Measurements from ENCODE around the gene SHB. TPM values are rescaled to one million over a fixed set of nuclear protein-coding genes. Genes with fewer than 3 reads are reported as not detected.

SHB gene
- total RNA-seq, 1 experiment from 2014 or later, result 20.7 TPM

DNA sequence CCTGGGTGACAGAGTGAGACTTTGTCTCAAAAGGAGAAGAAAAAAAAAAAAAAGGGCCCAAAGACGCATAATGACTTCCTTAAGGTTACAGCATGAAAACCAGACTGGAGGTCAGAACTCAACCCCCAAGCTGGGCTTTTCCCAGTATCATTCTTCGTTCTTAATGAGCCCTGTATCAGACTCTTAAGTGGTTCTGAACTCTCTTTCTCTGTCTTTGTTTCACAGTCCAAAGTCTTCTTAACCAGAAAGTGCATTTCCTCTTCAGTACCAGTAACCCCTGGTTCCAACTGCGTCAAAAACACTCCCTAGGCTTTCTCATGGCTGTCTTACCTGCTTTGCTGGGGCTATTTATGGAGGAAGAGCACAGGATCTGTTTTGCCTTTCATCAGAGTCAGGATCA lies 38.4 kb upstream of the SHB start:
- H3K9me3 ChIP-seq (ENCODE audit: low read depth, low read length, poor library complexity, severe bottlenecking), result no peaks in the 10 kb centered on the region
- BruUV-seq (replicated peaks), result no TSS peak
- ChIA-PET CTCF (interaction anchor here (0.7 kb wide), 1 partner anchor 548 kb away, joined by 4 read pairs; no protein-coding TSS in a partner anchor), POLR2A (ENCODE audit: low non-redundant PET) (no interaction called here)
- intact Hi-C loops (cut with micrococcal nuclease; ENCODE audit: unreplicated experiment), result loop anchor here (10.0 kb wide), 1 partner anchor 63 kb away; no protein-coding TSS in a partner anchor
- H3K4me3 ChIP-seq (ENCODE audit: low read depth, low read length, poor library complexity, severe bottlenecking), result no peak overlapping the region
- TF ChIP-seq EZH2 (IDR thresholded peaks at IDR 0.05; ENCODE audit: borderline replicate concordance, low read depth, low read length, poor library complexity, severe bottlenecking), result no peak
- TF ChIP-seq, protein P1, sequence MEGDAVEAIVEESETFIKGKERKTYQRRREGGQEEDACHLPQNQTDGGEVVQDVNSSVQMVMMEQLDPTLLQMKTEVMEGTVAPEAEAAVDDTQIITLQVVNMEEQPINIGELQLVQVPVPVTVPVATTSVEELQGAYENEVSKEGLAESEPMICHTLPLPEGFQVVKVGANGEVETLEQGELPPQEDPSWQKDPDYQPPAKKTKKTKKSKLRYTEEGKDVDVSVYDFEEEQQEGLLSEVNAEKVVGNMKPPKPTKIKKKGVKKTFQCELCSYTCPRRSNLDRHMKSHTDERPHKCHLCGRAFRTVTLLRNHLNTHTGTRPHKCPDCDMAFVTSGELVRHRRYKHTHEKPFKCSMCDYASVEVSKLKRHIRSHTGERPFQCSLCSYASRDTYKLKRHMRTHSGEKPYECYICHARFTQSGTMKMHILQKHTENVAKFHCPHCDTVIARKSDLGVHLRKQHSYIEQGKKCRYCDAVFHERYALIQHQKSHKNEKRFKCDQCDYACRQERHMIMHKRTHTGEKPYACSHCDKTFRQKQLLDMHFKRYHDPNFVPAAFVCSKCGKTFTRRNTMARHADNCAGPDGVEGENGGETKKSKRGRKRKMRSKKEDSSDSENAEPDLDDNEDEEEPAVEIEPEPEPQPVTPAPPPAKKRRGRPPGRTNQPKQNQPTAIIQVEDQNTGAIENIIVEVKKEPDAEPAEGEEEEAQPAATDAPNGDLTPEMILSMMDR (conservative IDR thresholded peaks at IDR 0.05; ENCODE audit: low read depth, low read length), result no peak
- no peaks in the 10 kb centered on the region for H3K27me3 ChIP-seq (replicated peaks; ENCODE audit: insufficient read depth, low read depth, low read length, poor library complexity)
- no peak overlapping the region for H3K27ac ChIP-seq (ENCODE audit: low read depth, low read length, poor library complexity, severe bottlenecking)
- DNase-seq (ENCODE audit: low spot score), result no peak
- no peaks in the 10 kb centered on the region for H3K36me3 ChIP-seq (ENCODE audit: insufficient read depth, low read length, poor library complexity, severe bottlenecking)
- no peaks in the 10 kb centered on the region for H3K4me1 ChIP-seq (ENCODE audit: insufficient read depth, low read length, poor library complexity, severe bottlenecking)

DNA sequence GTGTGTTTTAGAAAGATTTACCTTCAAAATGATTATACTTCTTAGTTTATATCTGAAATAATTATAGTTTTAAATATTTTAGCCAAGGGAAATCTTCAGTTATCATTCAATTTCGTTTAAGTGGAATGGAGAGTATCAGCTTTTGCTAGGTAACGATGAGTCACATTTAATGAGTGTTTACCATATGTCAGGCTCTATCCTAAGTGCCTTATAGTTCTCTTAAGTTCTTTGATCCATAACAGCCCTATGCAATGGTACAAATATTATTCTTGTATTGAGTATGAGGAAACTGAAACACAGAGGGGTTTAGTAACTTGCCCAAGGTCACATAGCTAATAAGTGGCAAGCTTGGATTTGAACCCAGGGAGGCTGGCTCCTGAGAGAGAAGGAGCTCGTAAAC lies 37.5 kb upstream of the SHB start:
- intact Hi-C loops (cut with micrococcal nuclease; ENCODE audit: unreplicated experiment), result loop anchor here (10.0 kb wide), 1 partner anchor 62 kb away; no protein-coding TSS in a partner anchor

DNA sequence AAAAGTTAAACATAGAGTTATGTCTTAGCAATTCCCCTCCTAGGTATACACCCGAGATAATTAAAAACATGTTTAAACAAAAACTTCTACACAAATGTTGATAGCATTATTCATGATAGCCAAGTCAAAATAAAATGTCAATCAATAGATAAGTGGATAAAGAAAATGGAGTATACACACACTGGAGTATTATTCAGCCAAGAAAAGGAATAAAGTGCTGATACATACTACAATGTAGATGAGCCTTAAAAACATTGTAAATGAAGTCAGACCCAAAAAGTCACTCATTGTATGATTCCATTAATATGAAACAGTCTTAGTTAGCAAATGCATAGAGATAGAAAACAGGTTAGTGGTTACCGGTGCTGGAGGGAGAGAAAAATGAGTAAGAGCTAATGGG lies 34.3 kb upstream of the SHB start:
- POLR2A ChIA-PET (ENCODE audit: low non-redundant PET), result no interaction called here
- Histone ChIP-seq H3K36me3 (ENCODE audit: insufficient read depth, low read length, poor library complexity, severe bottlenecking) (no peaks in the 10 kb centered on the region), H3K9me3 (ENCODE audit: low read depth, low read length, poor library complexity, severe bottlenecking) (no peaks in the 10 kb centered on the region), H3K4me3 (ENCODE audit: low read depth, low read length, poor library complexity, severe bottlenecking) (no peak overlapping the region), H3K27ac (ENCODE audit: low read depth, low read length, poor library complexity, severe bottlenecking) (no peak overlapping the region), H3K4me1 (ENCODE audit: insufficient read depth, low read length, poor library complexity, severe bottlenecking) (no peaks in the 10 kb centered on the region), H3K27me3 (replicated peaks; ENCODE audit: insufficient read depth, low read depth, low read length, poor library complexity) (peaks cover 22% of the 10 kb centered on the region)
- no peak for DNase-seq (ENCODE audit: low spot score)
- BruUV-seq (replicated peaks), result no TSS peak
- CTCF ChIA-PET, result no interaction called here
- intact Hi-C loops (cut with micrococcal nuclease; ENCODE audit: unreplicated experiment), result loop anchor here (10.0 kb wide), 1 partner anchor 59 kb away; no protein-coding TSS in a partner anchor
- TF ChIP-seq, protein P1 (conservative IDR thresholded peaks at IDR 0.05; ENCODE audit: low read depth, low read length), result no peak
- no peak for TF ChIP-seq EZH2 (IDR thresholded peaks at IDR 0.05; ENCODE audit: borderline replicate concordance, low read depth, low read length, poor library complexity, severe bottlenecking)

More for the DNA sequence above, 37.5 kb upstream of the SHB start:
- POLR2A ChIA-PET (ENCODE audit: low non-redundant PET), result no interaction called here
- no peak overlapping the region for H3K4me3 ChIP-seq (ENCODE audit: low read depth, low read length, poor library complexity, severe bottlenecking)
- H3K36me3 ChIP-seq (ENCODE audit: insufficient read depth, low read length, poor library complexity, severe bottlenecking), result no peaks in the 10 kb centered on the region
- CTCF ChIA-PET, result interaction anchor here (0.7 kb wide), 1 partner anchor 549 kb away, joined by 4 read pairs; no protein-coding TSS in a partner anchor
- no peaks in the 10 kb centered on the region for H3K27me3 ChIP-seq (replicated peaks; ENCODE audit: insufficient read depth, low read depth, low read length, poor library complexity)
- no peaks in the 10 kb centered on the region for H3K9me3 ChIP-seq (ENCODE audit: low read depth, low read length, poor library complexity, severe bottlenecking)
- H3K27ac ChIP-seq (ENCODE audit: low read depth, low read length, poor library complexity, severe bottlenecking), result no peak overlapping the region
- no TSS peak for BruUV-seq (replicated peaks)
- no peaks in the 10 kb centered on the region for H3K4me1 ChIP-seq (ENCODE audit: insufficient read depth, low read length, poor library complexity, severe bottlenecking)
- DNase-seq (ENCODE audit: low spot score), result no peak
- TF ChIP-seq, protein P1 (conservative IDR thresholded peaks at IDR 0.05; ENCODE audit: low read depth, low read length), result no peak
- no peak for TF ChIP-seq EZH2 (IDR thresholded peaks at IDR 0.05; ENCODE audit: borderline replicate concordance, low read depth, low read length, poor library complexity, severe bottlenecking)

All from A673 (cell line).